Measurements from ENCODE around the gene CKAP4. TPM values are rescaled to one million over a fixed set of nuclear protein-coding genes. Genes with fewer than 3 reads are reported as not detected.

Gene CKAP4
- total and polyA plus RNA-seq, 5 experiments from 2014 or later, result 11.2 to 14.4 (median 11.9) TPM

DNA sequence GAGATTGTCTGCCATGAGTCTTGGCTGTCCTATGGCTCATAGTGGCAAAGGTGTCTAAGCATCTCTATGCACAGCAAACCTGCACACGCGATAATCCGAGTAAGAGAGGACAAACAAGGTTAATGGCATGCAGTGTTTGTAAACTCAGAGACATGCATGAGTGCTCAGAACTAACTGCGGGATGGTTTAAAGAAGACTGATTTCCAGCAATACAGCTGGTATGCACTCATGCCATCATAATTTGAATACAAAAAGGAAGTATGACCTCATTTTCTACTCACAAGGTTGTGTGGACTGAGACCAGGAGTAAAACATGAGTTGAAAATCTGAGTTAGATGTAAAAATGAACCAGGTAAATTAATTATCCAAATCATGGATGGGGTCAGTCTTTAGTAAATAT is 38.2 kb upstream of the CKAP4 start:
- POLR2A ChIA-PET, result interaction anchor here (5.7 kb wide), 1 partner anchor 16 kb away, joined by 63 read pairs; the partner anchor contains the start of gene TCP11L2
- no peak overlapping the region for H3K27ac Mint-ChIP-seq
- H3K4me1 Mint-ChIP-seq, result peaks cover 1 to 18% (median 10%) of the 10 kb centered on the region in 4 donors
- peaks cover 0 to 6% (median 3%) of the 10 kb centered on the region in 3 donors for H3K36me3 Mint-ChIP-seq
- DNase-seq (no peak), ATAC-seq (no peak)
- peaks cover 0 to 15% (median 7%) of the 10 kb centered on the region in 9 donors for H3K9me3 Mint-ChIP-seq
- no peak overlapping the region for H3K4me3 Mint-ChIP-seq
- H3K27me3 Mint-ChIP-seq, result peaks cover 2 to 9% (median 6%) of the 10 kb centered on the region in 5 donors

DNA sequence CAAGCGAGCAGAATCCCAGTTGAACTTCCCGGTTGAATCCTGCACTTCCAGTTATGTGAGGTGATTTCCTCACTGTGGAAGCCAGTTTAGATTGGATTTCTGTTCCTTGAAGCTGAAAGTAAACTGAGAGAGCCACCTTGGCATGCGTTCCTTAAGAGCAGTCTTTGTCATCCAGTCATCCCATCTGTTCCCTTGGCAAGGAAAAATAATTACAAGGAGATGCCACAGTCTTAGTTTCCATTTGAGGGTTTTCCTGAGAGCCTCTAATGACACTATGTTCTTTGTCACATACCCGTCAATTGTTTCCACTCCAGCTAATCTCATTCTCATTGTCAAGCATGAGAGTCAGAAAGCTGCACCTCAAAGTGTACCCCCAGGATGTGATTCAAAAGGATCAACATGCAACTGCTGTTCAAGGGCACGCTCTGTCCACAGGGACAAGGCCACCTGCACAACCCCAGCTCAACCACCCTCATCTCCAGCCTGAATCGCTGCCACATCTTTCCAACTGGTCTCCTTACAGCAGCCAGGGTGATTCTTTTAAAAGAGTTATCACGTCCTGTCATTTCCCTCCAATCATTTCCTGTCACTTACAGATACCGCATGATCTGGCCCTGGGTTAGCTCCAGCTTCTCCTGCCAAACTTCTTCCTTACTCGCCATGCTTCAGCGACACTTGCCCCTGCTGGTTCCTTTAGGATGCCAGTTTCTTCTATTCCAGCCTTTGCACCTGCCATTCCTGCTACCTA is 36.7 kb upstream of the CKAP4 start:
- H3K4me1 Mint-ChIP-seq, result peaks cover 1 to 18% (median 10%) of the 10 kb centered on the region in 4 donors
- H3K36me3 Mint-ChIP-seq, result peaks cover 0 to 6% (median 3%) of the 10 kb centered on the region in 3 donors
- POLR2A ChIA-PET, result interaction anchor here (2.0 to 5.7 kb wide), 2 partner anchors 18 to 57 kb away, joined by 10 to 63 read pairs; partner anchors contain the start of gene TCP11L2
- DNase-seq, result no peak
- no peak for ATAC-seq
- peaks cover 0 to 17% (median 9%) of the 10 kb centered on the region in 9 donors for H3K9me3 Mint-ChIP-seq
- peaks cover 2 to 9% (median 6%) of the 10 kb centered on the region in 5 donors for H3K27me3 Mint-ChIP-seq
- H3K27ac Mint-ChIP-seq, result peak overlapping the region in 1 of 10 donors; percentile 40
- no peak overlapping the region for H3K4me3 Mint-ChIP-seq

DNA sequence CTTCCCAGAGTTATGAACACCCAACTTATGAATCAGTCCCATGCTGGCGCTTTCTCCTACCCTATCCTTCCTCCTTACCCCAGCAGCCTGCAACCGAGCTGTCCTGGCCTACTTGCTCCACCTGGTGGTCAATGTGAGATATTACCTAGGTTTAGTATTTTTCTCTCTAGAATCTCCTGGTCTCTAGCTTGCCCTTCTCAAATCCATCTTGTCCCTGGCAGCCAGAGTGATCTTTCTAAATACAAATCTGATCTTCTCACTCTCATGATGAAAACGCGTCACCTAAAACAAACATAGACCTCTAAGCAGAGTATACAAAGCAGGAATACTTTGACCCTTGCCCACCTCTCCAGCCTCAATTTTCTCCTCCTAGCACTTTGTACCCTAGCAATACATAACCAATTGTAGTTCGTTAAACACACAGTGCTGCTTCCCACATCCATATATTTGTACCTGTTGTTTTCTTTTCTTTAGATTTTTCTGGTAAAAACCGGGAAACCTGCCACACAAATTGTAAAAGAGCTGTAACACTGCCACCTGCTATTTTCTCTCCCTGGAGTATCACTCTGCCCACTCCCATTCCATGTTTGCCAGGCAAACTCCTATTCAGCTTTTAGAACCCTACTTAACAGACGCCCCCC is 34.8 kb upstream of the CKAP4 start:
- POLR2A ChIA-PET, result interaction anchor here (0.7 to 5.7 kb wide), 6 partner anchors 20 to 55 kb away, joined by 3 to 63 read pairs (median 12); partner anchors contain the start of genes CKAP4 and TCP11L2
- Mint-ChIP-seq H3K4me3 (no peak overlapping the region), H3K4me1 (peaks cover 0 to 18% (median 10%) of the 10 kb centered on the region in 4 donors), H3K9me3 (peaks cover 0 to 19% (median 9%) of the 10 kb centered on the region in 9 donors), H3K27me3 (peaks cover 2 to 9% (median 6%) of the 10 kb centered on the region in 5 donors), H3K27ac (peak overlapping the region in 4 of 10 donors; percentile 0 to 84 (median 14)), H3K36me3 (peaks cover 0 to 6% (median 3%) of the 10 kb centered on the region in 3 donors)
- peak; percentile 77 to 79 for ATAC-seq
- peak; percentile 10 to 76 (median 47) for DNase-seq

DNA sequence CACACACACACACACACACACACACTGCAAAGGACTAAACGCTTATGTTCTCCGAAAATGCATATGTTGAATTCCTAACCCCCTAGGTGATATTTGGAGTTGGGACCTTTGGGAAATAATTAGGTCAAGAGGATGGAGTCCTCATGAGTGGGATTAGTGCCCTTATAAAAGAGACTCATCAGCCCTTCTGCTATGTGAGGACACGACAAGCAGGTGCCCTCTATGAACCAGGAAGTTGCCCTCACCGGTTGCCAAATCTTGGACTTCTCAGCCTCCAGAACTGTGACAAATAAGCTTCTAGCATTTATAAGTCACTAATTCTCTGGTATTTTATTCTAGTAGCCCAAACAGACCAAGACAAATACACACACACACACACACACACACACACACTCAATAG is 34.0 kb upstream of the CKAP4 start:
- DNase-seq (no peak), ATAC-seq (no peak)

DNA sequence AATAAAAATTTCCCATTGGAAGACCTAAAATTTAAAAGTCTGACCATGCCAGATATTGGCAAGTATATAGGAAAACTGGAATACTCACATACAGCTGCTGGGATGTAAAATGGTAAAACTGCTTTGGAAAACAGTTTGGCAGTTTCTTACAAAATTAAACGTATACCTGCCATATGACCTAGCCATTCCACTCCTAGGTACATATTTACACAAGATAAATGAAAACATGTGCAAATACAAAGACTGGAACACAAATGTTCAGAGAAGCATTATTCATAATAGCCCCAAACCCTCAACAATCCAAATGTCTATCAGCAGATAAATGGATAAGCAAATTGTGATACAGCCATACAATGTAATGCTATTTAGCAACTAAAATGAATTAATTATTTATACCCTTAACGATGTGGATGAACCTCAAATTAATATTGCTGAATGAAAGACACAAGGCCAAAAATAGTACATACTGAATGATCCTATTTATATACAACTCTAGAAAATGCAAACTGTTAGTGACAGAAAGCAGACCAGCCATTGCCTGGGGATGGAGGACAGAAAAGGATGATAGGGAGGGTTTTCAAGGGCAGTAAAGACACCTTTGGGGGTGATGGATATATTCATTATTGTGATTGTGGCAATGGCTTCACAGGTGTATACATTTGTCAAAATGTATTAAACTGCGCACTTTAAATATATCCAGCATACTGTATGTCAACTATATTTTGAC is 33.4 kb upstream of the CKAP4 start:
- H3K27me3 Mint-ChIP-seq, result peaks cover 2 to 9% (median 6%) of the 10 kb centered on the region in 5 donors
- H3K4me1 Mint-ChIP-seq, result peaks cover 0 to 18% (median 10%) of the 10 kb centered on the region in 4 donors
- H3K4me3 Mint-ChIP-seq, result no peak overlapping the region
- ATAC-seq (no peak), DNase-seq (no peak)
- H3K9me3 Mint-ChIP-seq, result peaks cover 0 to 19% (median 9%) of the 10 kb centered on the region in 9 donors
- peaks cover 0 to 6% (median 3%) of the 10 kb centered on the region in 3 donors for H3K36me3 Mint-ChIP-seq
- H3K27ac Mint-ChIP-seq, result no peak overlapping the region
- POLR2A ChIA-PET, result interaction anchor here (2.0 to 5.7 kb wide), 3 partner anchors 21 to 54 kb away, joined by 18 to 63 read pairs (median 27); partner anchors contain the start of genes CKAP4 and TCP11L2

More for the DNA sequence above, 34.0 kb upstream of the CKAP4 start:
- Mint-ChIP-seq H3K9me3 (peaks cover 0 to 19% (median 9%) of the 10 kb centered on the region in 9 donors), H3K4me3 (no peak overlapping the region), H3K27ac (no peak overlapping the region), H3K4me1 (peaks cover 0 to 18% (median 10%) of the 10 kb centered on the region in 4 donors), H3K27me3 (peaks cover 2 to 9% (median 6%) of the 10 kb centered on the region in 5 donors), H3K36me3 (peaks cover 0 to 6% (median 3%) of the 10 kb centered on the region in 3 donors)
- POLR2A ChIA-PET, result interaction anchor here (1.0 to 5.7 kb wide), 4 partner anchors 20 to 55 kb away, joined by 3 to 63 read pairs (median 22); partner anchors contain the start of genes CKAP4 and TCP11L2

DNA sequence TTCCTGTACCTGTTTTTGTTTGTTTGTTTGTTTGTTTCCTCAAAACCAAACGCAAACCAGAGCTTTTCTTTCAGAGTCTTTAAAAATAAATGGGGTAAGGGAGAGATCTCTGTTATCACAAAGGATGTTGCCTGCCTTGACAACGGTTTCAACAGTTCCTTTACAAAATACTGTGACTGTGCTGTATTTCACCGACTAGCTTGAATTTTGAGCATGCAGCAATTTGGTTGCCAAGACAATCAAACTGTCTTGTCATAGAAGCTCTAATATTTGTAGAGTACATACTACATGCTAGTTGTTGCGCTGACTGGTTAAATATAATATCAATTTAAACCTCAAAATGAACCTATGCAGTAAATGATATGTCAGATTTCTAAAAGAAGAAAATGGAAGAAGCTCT is 32.3 kb upstream of the CKAP4 start:
- H3K9me3 Mint-ChIP-seq, result peaks cover 0 to 19% (median 9%) of the 10 kb centered on the region in 9 donors
- no peak for DNase-seq
- H3K27ac Mint-ChIP-seq, result no peak overlapping the region
- peaks cover 2 to 9% (median 6%) of the 10 kb centered on the region in 5 donors for H3K27me3 Mint-ChIP-seq
- H3K4me1 Mint-ChIP-seq, result peaks cover 0 to 17% (median 9%) of the 10 kb centered on the region in 4 donors
- ATAC-seq, result no peak
- no peak overlapping the region for H3K4me3 Mint-ChIP-seq
- POLR2A ChIA-PET, result interaction anchor here (0.9 kb wide), 1 partner anchor 22 kb away, joined by 3 read pairs; no protein-coding TSS in a partner anchor
- H3K36me3 Mint-ChIP-seq, result peaks cover 0 to 6% (median 3%) of the 10 kb centered on the region in 3 donors

DNA sequence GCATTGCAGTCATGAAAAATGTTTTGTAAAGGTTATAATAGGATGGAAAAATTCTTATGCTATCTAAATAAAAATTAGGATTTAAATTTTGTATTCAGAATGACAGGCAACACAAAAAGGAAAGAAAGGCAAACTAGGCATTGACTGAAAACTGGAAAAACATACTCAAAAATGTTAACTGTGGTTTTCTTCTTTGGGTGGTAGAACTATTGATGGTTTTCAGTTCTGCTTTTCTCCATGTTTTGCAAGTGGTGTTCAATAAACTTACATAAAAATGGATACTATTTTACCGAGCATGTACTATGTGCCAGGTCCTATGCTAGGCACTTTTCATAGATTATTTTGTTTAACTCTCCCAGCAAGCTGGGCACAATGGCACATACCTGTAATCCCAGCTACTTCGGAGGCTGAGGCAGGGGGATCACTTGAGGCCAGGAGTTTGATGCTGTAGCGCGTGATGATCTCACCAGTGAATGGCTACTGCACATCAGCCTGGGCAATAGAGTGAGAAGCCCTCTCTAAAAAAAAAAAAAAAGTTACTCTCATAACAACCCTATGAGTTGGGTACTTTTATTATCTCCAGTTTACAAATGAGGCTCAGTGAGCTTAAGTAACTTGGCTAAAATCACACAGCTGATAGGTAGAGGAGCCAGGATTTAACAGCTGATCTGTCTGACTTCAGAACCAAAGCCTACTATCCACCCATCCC is 28.4 kb upstream of the CKAP4 start:
- H3K27ac Mint-ChIP-seq, result no peak overlapping the region
- H3K4me3 Mint-ChIP-seq, result no peak overlapping the region
- no peak for ATAC-seq
- H3K36me3 Mint-ChIP-seq, result no peaks in the 10 kb centered on the region
- H3K4me1 Mint-ChIP-seq, result peaks cover 0 to 3% (median 0%) of the 10 kb centered on the region in 4 donors
- H3K9me3 Mint-ChIP-seq, result peaks cover 0 to 5% (median 0%) of the 10 kb centered on the region in 9 donors
- peaks cover 0 to 2% (median 0%) of the 10 kb centered on the region in 5 donors for H3K27me3 Mint-ChIP-seq
- POLR2A ChIA-PET, result no interaction called here
- DNase-seq, result no peak

DNA sequence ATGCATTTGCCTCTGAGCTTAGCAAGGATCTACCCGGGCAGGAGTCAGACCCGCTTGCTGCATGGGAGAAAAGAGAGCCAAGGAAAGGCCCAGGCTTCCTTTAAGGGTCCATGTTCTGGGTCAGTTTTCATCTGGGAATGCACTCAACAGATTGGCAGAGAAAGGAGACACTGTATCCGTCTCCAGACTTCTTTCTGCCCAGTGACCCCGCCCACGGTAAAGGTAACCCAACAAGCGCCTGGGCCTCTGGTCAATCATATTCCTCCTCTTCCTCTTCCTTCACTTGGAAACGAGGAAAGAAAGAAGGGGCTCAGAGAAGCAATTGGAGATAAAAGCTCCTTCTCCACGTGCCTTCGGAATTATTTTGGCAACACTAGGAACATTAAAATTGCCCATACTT is 27.6 kb upstream of the CKAP4 start:
- peaks cover 0 to 3% (median 0%) of the 10 kb centered on the region in 9 donors for H3K9me3 Mint-ChIP-seq
- H3K27me3 Mint-ChIP-seq, result peaks cover 0 to 3% (median 0%) of the 10 kb centered on the region in 5 donors

DNA sequence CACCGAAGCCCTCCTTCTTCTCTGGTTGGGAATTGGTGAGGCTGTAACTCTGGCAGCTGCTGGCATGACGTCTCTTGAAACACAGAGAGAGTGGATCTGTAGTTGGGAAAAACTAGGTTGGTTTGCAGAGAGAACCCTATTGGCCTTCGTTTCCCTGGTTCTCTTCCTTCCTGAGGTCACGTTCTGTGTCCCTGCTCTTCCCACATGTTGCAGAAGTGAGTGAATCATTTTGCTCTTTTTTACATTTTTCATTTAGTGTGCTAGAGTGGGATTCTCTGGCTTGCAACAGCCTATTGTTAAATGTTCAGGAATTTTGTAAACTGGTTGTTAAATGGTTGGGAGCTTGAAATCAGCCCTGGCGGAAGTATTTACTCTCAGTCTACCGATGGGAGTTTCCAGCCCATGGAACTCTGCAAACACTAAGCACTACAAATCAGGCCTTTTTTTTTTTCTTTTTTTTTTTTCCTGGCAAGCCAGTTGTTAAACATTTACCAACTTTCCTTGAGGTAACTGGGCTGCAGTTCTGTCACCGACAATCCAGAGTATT is 26.8 kb upstream of the CKAP4 start:
- ATAC-seq, result no peak
- Mint-ChIP-seq H3K4me1 (peaks cover 0 to 3% (median 0%) of the 10 kb centered on the region in 4 donors), H3K36me3 (no peaks in the 10 kb centered on the region), H3K27me3 (peaks cover 0 to 3% (median 0%) of the 10 kb centered on the region in 5 donors), H3K27ac (no peak overlapping the region), H3K4me3 (no peak overlapping the region), H3K9me3 (peaks cover 0 to 2% (median 0%) of the 10 kb centered on the region in 9 donors)
- POLR2A ChIA-PET, result interaction anchor here (1.0 kb wide), 1 partner anchor 27 kb away, joined by 4 read pairs; no protein-coding TSS in a partner anchor
- DNase-seq, result no peak

More for the DNA sequence above, 27.6 kb upstream of the CKAP4 start:
- DNase-seq, result no peak
- peaks cover 0 to 3% (median 0%) of the 10 kb centered on the region in 4 donors for H3K4me1 Mint-ChIP-seq
- H3K27ac Mint-ChIP-seq, result no peak overlapping the region
- ATAC-seq, result no peak
- POLR2A ChIA-PET, result interaction anchor here (1.0 kb wide), 1 partner anchor 26 kb away, joined by 4 read pairs; no protein-coding TSS in a partner anchor
- no peaks in the 10 kb centered on the region for H3K36me3 Mint-ChIP-seq
- H3K4me3 Mint-ChIP-seq, result no peak overlapping the region

DNA sequence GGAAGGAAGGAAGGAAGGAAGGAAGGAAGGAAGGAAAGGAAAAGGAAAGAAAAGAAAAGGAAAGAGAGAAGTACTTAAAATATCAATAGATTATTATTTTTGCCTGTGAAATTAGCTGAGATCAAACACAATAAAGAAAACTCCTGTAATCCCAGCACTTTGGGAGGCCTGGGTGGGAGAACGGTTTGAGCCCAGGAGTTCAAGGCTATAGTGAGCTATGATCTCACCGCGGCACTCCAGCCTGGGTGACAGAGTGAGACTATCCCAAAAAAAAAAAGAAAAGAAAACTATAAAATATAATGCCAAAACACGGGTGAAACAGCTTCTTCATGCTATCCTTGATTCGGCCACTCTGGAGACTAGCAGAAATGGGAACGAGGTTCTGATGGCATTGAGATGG is 26.2 kb upstream of the CKAP4 start:
- no peak overlapping the region for H3K27ac Mint-ChIP-seq
- H3K27me3 Mint-ChIP-seq, result peaks cover 0 to 4% (median 0%) of the 10 kb centered on the region in 5 donors
- no peaks in the 10 kb centered on the region for H3K36me3 Mint-ChIP-seq
- no peaks in the 10 kb centered on the region for H3K9me3 Mint-ChIP-seq
- ATAC-seq (no peak), DNase-seq (no peak)
- H3K4me1 Mint-ChIP-seq, result peaks cover 0 to 3% (median 0%) of the 10 kb centered on the region in 4 donors
- POLR2A ChIA-PET, result no interaction called here
- H3K4me3 Mint-ChIP-seq, result no peak overlapping the region

DNA sequence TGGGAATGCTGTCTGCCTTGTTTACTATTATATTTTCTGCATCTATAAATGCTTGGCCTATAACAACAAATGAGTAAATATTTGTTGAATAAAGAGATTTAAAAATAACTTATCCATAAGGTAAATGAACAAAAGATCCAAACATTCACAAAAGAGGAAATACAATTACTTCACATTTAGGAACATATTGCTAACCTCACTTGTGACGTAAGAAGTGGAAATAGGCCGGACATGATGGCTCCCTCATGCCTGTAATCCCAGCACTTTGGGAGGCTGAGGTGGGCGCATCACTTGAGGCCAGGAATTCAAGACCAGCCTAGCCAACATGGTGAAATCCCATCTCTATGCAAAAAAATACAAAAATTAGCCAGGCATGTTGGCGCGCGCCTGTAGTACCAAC is 25.7 kb upstream of the CKAP4 start:
- DNase-seq (no peak), ATAC-seq (no peak)
- POLR2A ChIA-PET, result no interaction called here
- peaks cover 0 to 4% (median 0%) of the 10 kb centered on the region in 5 donors for H3K27me3 Mint-ChIP-seq
- H3K36me3 Mint-ChIP-seq, result no peaks in the 10 kb centered on the region
- no peaks in the 10 kb centered on the region for H3K9me3 Mint-ChIP-seq
- H3K4me1 Mint-ChIP-seq, result peaks cover 0 to 3% (median 0%) of the 10 kb centered on the region in 4 donors
- H3K4me3 Mint-ChIP-seq, result no peak overlapping the region
- H3K27ac Mint-ChIP-seq, result no peak overlapping the region

Data from naive thymus-derived CD8-positive, alpha-beta T cell (primary cell).